SK-N-SH (cell line): ENCODE results near the gene ACOT7. TPM values are rescaled to one million over a fixed set of nuclear protein-coding genes. Genes with fewer than 3 reads are reported as not detected.

Source experiments
- CTCF ChIA-PET: fragments of 300-600, 350-600 bp; formaldehyde crosslinking; extraction: SDS; loops from one replicate; lab custom pipeline; 2021; lab: Yijun Ruan, JAX
- POLR2A ChIA-PET: fragments of 350-600 bp; sonication (Branson Sonifier 250); formaldehyde crosslinking; extraction: SDS; loops from one replicate; lab custom pipeline; 2020; ENCODE audit warnings: antibody characterized with exemption, inconsistent platforms; lab: Yijun Ruan, JAX
- DNase-seq: peaks from one replicate; pipeline ENCODE4 v3.0.0; 2012
- H2AFZ ChIP-seq: fragments of 200-600 bp; sonication (generic); 2 replicates; pipeline ENCODE4 v1.8.1; 2016; ENCODE audit warnings: antibody characterized with exemption, mild to moderate bottlenecking, low read depth
- H3F3A ChIP-seq: fragments of 200-600 bp; sonication (generic); replicated peaks from 2 replicates; pipeline ENCODE3; 2016; ENCODE audit warnings: antibody characterized with exemption, mild to moderate bottlenecking; ENCODE audit not compliant: insufficient read depth
- H3K27ac ChIP-seq, 2 experiments: fragments of 200-500 bp in 1 of 2; fragments of 200-600 bp in 1 of 2; sonication (Bioruptor generic) in 1 of 2; sonication (generic), shearing (Covaris generic) in 1 of 2; 2 replicates each; pipeline versions ENCODE4 v1.5.1 to v1.6.1; 2014 to 2016; ENCODE audit warnings: low read depth in 2 of 2, inconsistent platforms in 1 of 2, low read length in 1 of 2, mild to moderate bottlenecking in 1 of 2, mixed read lengths in 1 of 2
- H3K27me3 ChIP-seq: fragments of 200-600 bp; sonication (generic), shearing (Covaris generic); 2 replicates; pipeline ENCODE4 v1.6.1; 2016; ENCODE audit warnings: mixed run types; ENCODE audit not compliant: insufficient read depth
- H3K36me3 ChIP-seq, 2 experiments: fragments of 200-500 bp in 1 of 2; fragments of 200-600 bp in 1 of 2; sonication (Bioruptor generic) in 1 of 2; sonication (generic) in 1 of 2; replicated peaks in 1 of 2; 2 replicates each; pipeline versions ENCODE3 to v1.5.1; 2014 to 2016; ENCODE audit warnings: low read length in 1 of 2, mild to moderate bottlenecking in 1 of 2; ENCODE audit not compliant: insufficient read depth in 2 of 2, control insufficient read depth in 1 of 2
- H3K4me1 ChIP-seq, 2 experiments: fragments of 200-500 bp in 1 of 2; fragments of 200-600 bp in 1 of 2; sonication (Bioruptor generic) in 1 of 2; sonication (generic), shearing (Covaris generic) in 1 of 2; 2 replicates each; pipeline versions ENCODE4 v1.5.1 to v1.6.1; 2014 to 2016; ENCODE audit warnings: low read depth in 1 of 2, low read length in 1 of 2, mixed run types in 1 of 2; ENCODE audit not compliant: insufficient read depth in 2 of 2, control insufficient read depth in 1 of 2
- H3K4me2 ChIP-seq: fragments of 200-600 bp; sonication (generic), shearing (Covaris generic); 2 replicates; pipeline ENCODE4 v1.6.1; 2017; ENCODE audit warnings: mixed run types
- H3K4me3 ChIP-seq, 2 experiments: fragments of 200-500 bp in 1 of 2; fragments of 200-600 bp in 1 of 2; sonication (Bioruptor generic) in 1 of 2; sonication (generic), shearing (Covaris generic) in 1 of 2; 2 replicates each; pipeline versions ENCODE4 v1.5.1 to v1.8.1; 2014 to 2016; ENCODE audit warnings: low read depth in 2 of 2, inconsistent platforms in 1 of 2, low read length in 1 of 2, mild to moderate bottlenecking in 1 of 2, mixed read lengths in 1 of 2, moderate library complexity in 1 of 2
- H3K79me2 ChIP-seq: fragments of 200-600 bp; sonication (generic); 2 replicates; pipeline ENCODE4 v1.8.1; 2017; ENCODE audit warnings: mild to moderate bottlenecking; ENCODE audit not compliant: insufficient read depth
- H3K9ac ChIP-seq: fragments of 200-600 bp; sonication (generic); 2 replicates; pipeline ENCODE4 v1.6.1; 2017; ENCODE audit warnings: mixed run types
- H3K9me2 ChIP-seq: fragments of 200-600 bp; sonication (generic); 2 replicates; pipeline ENCODE4 v1.6.1; 2017; ENCODE audit warnings: mixed run types
- H3K9me3 ChIP-seq: fragments of 200-600 bp; sonication (generic); 2 replicates; pipeline ENCODE4 v1.6.1; 2017; ENCODE audit warnings: mixed run types, mild to moderate bottlenecking, moderate library complexity
- H4K20me1 ChIP-seq: fragments of 200-600 bp; sonication (generic); 2 replicates; pipeline ENCODE4 v1.6.1; 2017; ENCODE audit warnings: mild to moderate bottlenecking, mixed run types; ENCODE audit not compliant: insufficient read depth
- CTCF ChIP-seq: fragments of 200-600 bp; sonication (generic); IDR thresholded peaks from 2 replicates; pipeline ENCODE4 v1.6.1; 2017; ENCODE audit warnings: antibody characterized with exemption, mild to moderate bottlenecking, moderate library complexity
- EP300 ChIP-seq, 2 experiments: IDR thresholded peaks; 2 replicates each; pipeline versions ENCODE4 v1.4.0 to v1.6.1; 2012; ENCODE audit warnings: borderline replicate concordance in 1 of 2, low read depth in 1 of 2, low read length in 1 of 2
- FOSL2 ChIP-seq: IDR thresholded peaks from 2 replicates; pipeline ENCODE4 v1.4.0; 2012; ENCODE audit warnings: low read depth, mild to moderate bottlenecking, moderate library complexity, borderline replicate concordance
- FOXJ3 ChIP-seq: sonication (generic); formaldehyde crosslinking; IDR thresholded peaks from 2 replicates; pipeline ENCODE4 v1.5.1; 2020; ENCODE audit warnings: mild to moderate bottlenecking, missing genetic modification reagents
- FOXM1 ChIP-seq: IDR thresholded peaks from 2 replicates; pipeline ENCODE4 v1.4.0; 2012; ENCODE audit warnings: low read depth, mild to moderate bottlenecking
- GABPA ChIP-seq: IDR thresholded peaks from 2 replicates; pipeline ENCODE4 v1.4.0; 2012; ENCODE audit warnings: low read depth, mild to moderate bottlenecking
- JUND ChIP-seq: IDR thresholded peaks from 2 replicates; pipeline ENCODE4 v1.4.0; 2012
- MEF2A ChIP-seq: IDR thresholded peaks from 2 replicates; pipeline ENCODE4 v1.4.0; 2012; ENCODE audit warnings: low read depth, borderline replicate concordance
- MXI1 ChIP-seq: IDR thresholded peaks from 2 replicates; pipeline ENCODE4 v1.6.1; 2012; ENCODE audit warnings: mild to moderate bottlenecking, low read depth, low read length, improper control_type of control experiment
- NRF1 ChIP-seq: IDR thresholded peaks from 2 replicates; pipeline ENCODE4 v1.6.1; 2012; ENCODE audit warnings: low read depth, mild to moderate bottlenecking, low read length
- POLR2AphosphoS5 ChIP-seq: IDR thresholded peaks from 2 replicates; pipeline ENCODE4 v1.6.1; 2012; ENCODE audit warnings: low read depth, low read length
- RAD21 ChIP-seq: IDR thresholded peaks from 2 replicates; pipeline ENCODE4 v1.6.1; 2012; ENCODE audit warnings: mild to moderate bottlenecking, low read length
- RCOR1 ChIP-seq: fragments of 150-350 bp; IDR thresholded peaks from 2 replicates; pipeline ENCODE4 v1.6.1; 2017; ENCODE audit warnings: antibody characterized with exemption, low read length
- RXRA ChIP-seq: IDR thresholded peaks from 2 replicates; pipeline ENCODE4 v1.4.0; 2012; ENCODE audit warnings: low read depth, mild to moderate bottlenecking, borderline replicate concordance
- SIN3A ChIP-seq: IDR thresholded peaks from 2 replicates; pipeline ENCODE4 v1.6.1; 2012; ENCODE audit warnings: low read depth, mild to moderate bottlenecking, low read length, moderate library complexity, borderline replicate concordance
- SMC3 ChIP-seq: IDR thresholded peaks from 2 replicates; pipeline ENCODE4 v1.6.1; 2012; ENCODE audit warnings: low read depth, low read length, improper control_type of control experiment
- TEAD4 ChIP-seq: IDR thresholded peaks from 2 replicates; pipeline ENCODE4 v1.4.0; 2012; ENCODE audit warnings: mild to moderate bottlenecking, borderline replicate concordance; ENCODE audit not compliant: insufficient read depth
- ZBTB33 ChIP-seq: IDR thresholded peaks from 2 replicates; pipeline ENCODE4 v1.4.0; 2012; ENCODE audit warnings: low read depth, borderline replicate concordance
- WGBS: methylation state at CpG from one replicate; pipeline ENCODE4 v1.1.6; 2017; ENCODE audit warnings: low lambda C conversion rate; 5-methylcytosine and 5-hydroxymethylcytosine counted together
- polyA plus RNA-seq, 3 experiments: library from polyadenylated mRNA; depleted of rRNA; stranded (reverse); fragments of >200 nt; gene quantifications; 2 replicates each; pipeline ENCODE4 v1.2.3, GENCODE V29; 2012
- TF ChIP-seq, protein P1 (sequence below): IDR thresholded peaks from 2 replicates; pipeline ENCODE4 v1.4.0; 2012; ENCODE audit warnings: low read depth
- TF ChIP-seq, protein P2 (sequence below): fragments of 150-350 bp; IDR thresholded peaks from 2 replicates; pipeline ENCODE4 v1.6.1; 2017; ENCODE audit warnings: antibody characterized with exemption, low read length, low read depth, borderline replicate concordance
- TF ChIP-seq, protein P3 (sequence below): IDR thresholded peaks from 2 replicates; pipeline ENCODE4; 2012

Gene ACOT7
- polyA plus RNA-seq, 1 of the 3 experiments (the other 2 are of a cell fraction), result 289 TPM

DNA sequence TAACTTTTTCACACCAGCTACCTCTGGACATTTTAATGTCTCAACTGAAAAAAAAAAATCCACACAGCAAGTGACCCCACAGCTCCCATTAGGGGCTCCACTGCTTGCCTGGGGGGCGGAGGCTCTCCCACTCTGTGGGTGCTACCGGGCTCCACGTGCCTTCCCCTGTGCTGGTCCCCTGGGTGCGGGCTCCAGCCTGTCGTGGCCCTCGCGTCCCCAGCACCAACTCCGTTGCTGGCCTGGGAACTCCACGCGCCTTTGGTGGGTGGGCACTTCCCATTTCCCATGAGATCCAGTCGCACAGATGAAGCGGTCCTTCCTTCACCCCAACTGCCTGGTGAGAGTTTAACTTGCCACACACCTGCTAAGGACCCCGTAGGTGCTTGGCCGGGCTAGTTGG, 105.5 kb downstream of the ACOT7 start:
- Histone ChIP-seq H3F3A (no peaks in the 10 kb centered on the region), H3K36me3 (peaks cover 0 to 14% of the 10 kb centered on the region in 2 experiments), H3K4me3 (no peak overlapping the region), H2AFZ (no peak overlapping the region), H3K9ac (no peak overlapping the region), H3K9me2 (no peaks in the 10 kb centered on the region), H3K27ac (no peak overlapping the region), H3K9me3 (no peaks in the 10 kb centered on the region), H3K79me2 (no peaks in the 10 kb centered on the region), H3K27me3 (no peaks in the 10 kb centered on the region), H3K4me2 (no peak overlapping the region), H4K20me1 (no peaks in the 10 kb centered on the region), H3K4me1 (no peaks in the 10 kb centered on the region)
- TF ChIP-seq MEF2A (no peak), NRF1 (no peak), EP300 (IDR thresholded peaks at IDR 0.05; ENCODE audit: borderline replicate concordance in 1 of 2, low read depth in 1 of 2, low read length in 1 of 2) (no peak), JUND (no peak), TEAD4 (no peak), GABPA (no peak), SIN3A (no peak)
- TF ChIP-seq, protein P1, sequence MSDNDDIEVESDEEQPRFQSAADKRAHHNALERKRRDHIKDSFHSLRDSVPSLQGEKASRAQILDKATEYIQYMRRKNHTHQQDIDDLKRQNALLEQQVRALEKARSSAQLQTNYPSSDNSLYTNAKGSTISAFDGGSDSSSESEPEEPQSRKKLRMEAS, result no peak
- ChIA-PET POLR2A (no interaction called here), CTCF (interaction anchor here (1.3 kb wide), 1 partner anchor 44 kb away, joined by 3 read pairs; no protein-coding TSS in a partner anchor)
- 99% methylated on average over 13 of the region's 14 CpGs for WGBS
- no peak for DNase-seq

DNA sequence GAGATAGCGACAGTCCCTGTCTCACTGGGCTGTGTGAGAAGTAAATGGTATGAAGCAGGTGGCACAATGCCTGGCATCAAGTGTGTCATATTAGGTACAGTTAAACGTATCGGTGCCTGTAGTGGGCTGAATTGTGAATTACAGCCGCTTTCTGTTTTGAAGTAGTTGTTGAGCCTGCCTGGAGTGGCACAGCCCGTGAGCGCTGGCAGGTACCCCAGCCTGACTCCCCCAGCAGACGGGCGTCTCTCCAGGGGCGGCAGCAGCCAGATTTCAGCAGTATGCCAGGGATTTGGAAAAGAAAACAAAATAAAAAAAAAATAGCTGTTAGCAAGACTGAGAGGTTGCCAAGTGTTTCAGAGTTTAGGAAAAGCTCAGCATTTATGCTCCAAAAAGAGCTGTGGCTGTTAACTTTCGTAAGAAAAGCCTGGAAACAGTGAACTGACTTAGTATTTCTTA, 106.1 kb downstream of the ACOT7 start:
- Histone ChIP-seq H3K27me3 (no peaks in the 10 kb centered on the region), H3K79me2 (no peaks in the 10 kb centered on the region), H3K4me2 (no peak overlapping the region), H3K9me2 (no peaks in the 10 kb centered on the region), H4K20me1 (no peaks in the 10 kb centered on the region), H3F3A (no peaks in the 10 kb centered on the region), H3K9me3 (no peaks in the 10 kb centered on the region), H3K27ac (no peak overlapping the region), H3K9ac (no peak overlapping the region), H3K36me3 (peaks cover 0 to 14% of the 10 kb centered on the region in 2 experiments), H2AFZ (no peak overlapping the region), H3K4me3 (no peak overlapping the region), H3K4me1 (no peaks in the 10 kb centered on the region)
- no peak for DNase-seq
- ChIA-PET CTCF (interaction anchor here (0.6 to 1.3 kb wide), 5 partner anchors 12 to 1449 kb away, joined by 3 read pairs; no protein-coding TSS in a partner anchor), POLR2A (no interaction called here)
- WGBS, result 95% methylated on average over 9 of the region's 10 CpGs
- no peak for TF ChIP-seq MXI1
- TF ChIP-seq RAD21, result no peak
- no peak for TF ChIP-seq ZBTB33
- no peak for TF ChIP-seq RXRA
- TF ChIP-seq, protein P1, result no peak
- TF ChIP-seq FOXM1, result no peak
- TF ChIP-seq POLR2AphosphoS5, result no peak
- TF ChIP-seq, protein P2, sequence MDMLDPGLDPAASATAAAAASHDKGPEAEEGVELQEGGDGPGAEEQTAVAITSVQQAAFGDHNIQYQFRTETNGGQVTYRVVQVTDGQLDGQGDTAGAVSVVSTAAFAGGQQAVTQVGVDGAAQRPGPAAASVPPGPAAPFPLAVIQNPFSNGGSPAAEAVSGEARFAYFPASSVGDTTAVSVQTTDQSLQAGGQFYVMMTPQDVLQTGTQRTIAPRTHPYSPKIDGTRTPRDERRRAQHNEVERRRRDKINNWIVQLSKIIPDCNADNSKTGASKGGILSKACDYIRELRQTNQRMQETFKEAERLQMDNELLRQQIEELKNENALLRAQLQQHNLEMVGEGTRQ, result no peak
- no peak for TF ChIP-seq TEAD4
- TF ChIP-seq, protein P3, sequence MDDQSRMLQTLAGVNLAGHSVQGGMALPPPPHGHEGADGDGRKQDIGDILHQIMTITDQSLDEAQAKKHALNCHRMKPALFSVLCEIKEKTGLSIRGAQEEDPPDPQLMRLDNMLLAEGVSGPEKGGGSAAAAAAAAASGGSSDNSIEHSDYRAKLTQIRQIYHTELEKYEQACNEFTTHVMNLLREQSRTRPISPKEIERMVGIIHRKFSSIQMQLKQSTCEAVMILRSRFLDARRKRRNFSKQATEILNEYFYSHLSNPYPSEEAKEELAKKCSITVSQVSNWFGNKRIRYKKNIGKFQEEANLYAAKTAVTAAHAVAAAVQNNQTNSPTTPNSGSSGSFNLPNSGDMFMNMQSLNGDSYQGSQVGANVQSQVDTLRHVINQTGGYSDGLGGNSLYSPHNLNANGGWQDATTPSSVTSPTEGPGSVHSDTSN, result no peak
- TF ChIP-seq FOSL2, result no peak
- TF ChIP-seq CTCF, result no peak
- no peak for TF ChIP-seq RCOR1
- TF ChIP-seq FOXJ3 (CRISPR knock-in tag), result no peak
- TF ChIP-seq SMC3, result no peak
